Endothelial cell of umbilical vein (primary cell): Measurements from ENCODE around the gene GNAS. TPM values are rescaled to one million over a fixed set of nuclear protein-coding genes. Genes with fewer than 3 reads are reported as not detected.
A peak's percentile ranks its signal among the peaks of the same experiment; 100 is the strongest.

Experiments
- BruUV-seq: library from RNA; stranded (reverse); fragments of 400-500 nt; replicated peaks from 2 replicates; lab custom pipeline; 2021; lab: Mats Ljungman, UMichigan
- CTCF ChIA-PET: fragments of 300-600, 350-600 bp; sonication (Branson Sonifier 250); formaldehyde crosslinking; loops from one replicate; lab custom pipeline; 2021; ENCODE audit warnings: antibody characterized with exemption, inconsistent platforms; lab: Charles Lee
- POLR2A ChIA-PET: fragments of 300-600, 350-600 bp; sonication (Branson Sonifier 250); formaldehyde crosslinking; loops from one replicate; lab custom pipeline; 2021; ENCODE audit warnings: antibody characterized with exemption, inconsistent platforms; lab: Charles Lee
- DNase-seq: peaks from one replicate; pipeline ENCODE4 v3.0.0-alpha.2; 2011; ENCODE audit warnings: low read depth, low spot score
- FAIRE-seq: peaks from 2 replicates; lab custom pipeline; 2011; peaks lifted over from hg19 to GRCh38; lab: Jason Lieb, UNC
- H2AFZ ChIP-seq: 2 replicates; pipeline ENCODE4 v1.6.0; 2012; ENCODE audit warnings: low read depth, low read length, control low read depth, inconsistent platforms
- H3K27ac ChIP-seq: 2 replicates; pipeline ENCODE4 v1.5.1; 2011; ENCODE audit warnings: low read depth, mild to moderate bottlenecking, control low read depth, low read length, moderate library complexity; ENCODE audit not compliant: insufficient read depth
- H3K27me3 ChIP-seq, 2 experiments: 2 replicates each; pipeline versions ENCODE4 v1.6.0 to v1.6.1; 2011; ENCODE audit warnings: low read length in 2 of 2, mixed read lengths in 1 of 2; ENCODE audit not compliant: control insufficient read depth in 2 of 2, insufficient read depth in 2 of 2
- H3K36me3 ChIP-seq, 2 experiments: 2 replicates in 1 of 2; 3 replicates in 1 of 2; pipeline ENCODE4 v1.5.1; 2011; ENCODE audit warnings: low read length in 2 of 2, mild to moderate bottlenecking in 1 of 2, moderate library complexity in 1 of 2; ENCODE audit not compliant: control insufficient read depth in 2 of 2, insufficient read depth in 2 of 2; ENCODE audit errors: extremely low read depth in 1 of 2
- H3K4me1 ChIP-seq: 3 replicates; pipeline ENCODE4 v1.5.1; 2011; ENCODE audit warnings: mild to moderate bottlenecking, low read length; ENCODE audit not compliant: control insufficient read depth, insufficient read depth; ENCODE audit errors: extremely low read depth
- H3K4me2 ChIP-seq: 2 replicates; pipeline ENCODE4 v1.6.1; 2011; ENCODE audit warnings: low read length, control low read depth, mixed read lengths; ENCODE audit not compliant: insufficient read depth
- H3K4me3 ChIP-seq, 3 experiments: fragments of 200-600 bp in 1 of 3; sonication (generic), shearing (Covaris generic) in 1 of 3; replicated peaks in 1 of 3; 2 replicates each; pipeline ENCODE4 v1.5.1; 2011 to 2016; ENCODE audit warnings: control low read depth in 3 of 3, low read length in 3 of 3, mild to moderate bottlenecking in 2 of 3, inconsistent platforms in 1 of 3, low read depth in 1 of 3, moderate library complexity in 1 of 3; ENCODE audit not compliant: insufficient read depth in 1 of 3
- H3K79me2 ChIP-seq: 2 replicates; pipeline ENCODE4 v1.6.0; 2012; ENCODE audit warnings: low read length, inconsistent platforms; ENCODE audit not compliant: control insufficient read depth, insufficient read depth
- H3K9ac ChIP-seq: replicated peaks from 2 replicates; pipeline ENCODE3; 2011; ENCODE audit warnings: low read length, control low read depth; ENCODE audit not compliant: insufficient read depth; ENCODE audit errors: extremely low read depth
- H3K9me1 ChIP-seq: replicated peaks from 3 replicates; pipeline ENCODE4 v1.6.0; 2011; ENCODE audit warnings: mild to moderate bottlenecking, low read length; ENCODE audit not compliant: control insufficient read depth, insufficient read depth; ENCODE audit errors: extremely low read depth
- H3K9me3 ChIP-seq: replicated peaks from 2 replicates; pipeline ENCODE4 v1.5.1; 2012; ENCODE audit warnings: low read length, inconsistent platforms; ENCODE audit not compliant: control insufficient read depth, insufficient read depth
- H4K20me1 ChIP-seq: replicated peaks from 2 replicates; pipeline ENCODE3; 2011; ENCODE audit warnings: mild to moderate bottlenecking, low read length; ENCODE audit not compliant: control insufficient read depth, insufficient read depth; ENCODE audit errors: extremely low read depth
- CTCF ChIP-seq, 2 donors: IDR thresholded peaks; 1 replicate in 1 of 2; 2 replicates in 1 of 2; pipeline ENCODE4 v1.5.1; 2011; ENCODE audit warnings: low read length in 2 of 2, mild to moderate bottlenecking in 2 of 2, moderate library complexity in 2 of 2, control low read depth in 1 of 2, inconsistent platforms in 1 of 2, low read depth in 1 of 2; ENCODE audit not compliant: insufficient read depth in 1 of 2; ENCODE audit errors: extremely low read depth in 1 of 2
- EZH2 ChIP-seq: IDR thresholded peaks from 2 replicates; pipeline ENCODE4 v1.6.1; 2012; ENCODE audit warnings: borderline replicate concordance, low read depth, mild to moderate bottlenecking, moderate library complexity, low read length, inconsistent platforms; ENCODE audit not compliant: severe bottlenecking
- FOS ChIP-seq: IDR thresholded peaks from 2 replicates; pipeline ENCODE4 v1.6.1; 2011; ENCODE audit warnings: mild to moderate bottlenecking, low read length, moderate library complexity, borderline replicate concordance; ENCODE audit not compliant: insufficient read depth
- GATA2 ChIP-seq: IDR thresholded peaks from 2 replicates; pipeline ENCODE4 v1.7.0; 2011; ENCODE audit warnings: low read depth, mild to moderate bottlenecking, moderate library complexity, mixed read lengths, low read length; ENCODE audit not compliant: insufficient read length, insufficient read depth
- JUN ChIP-seq: IDR thresholded peaks from 2 replicates; pipeline ENCODE4 v1.6.1; 2011; ENCODE audit warnings: borderline replicate concordance, low read depth; ENCODE audit not compliant: insufficient read length, insufficient read depth
- MYC ChIP-seq: IDR thresholded peaks from one replicate; pipeline ENCODE4 v1.6.1; 2011; ENCODE audit warnings: mild to moderate bottlenecking, low read depth, low read length
- POLR2A ChIP-seq: IDR thresholded peaks from 2 replicates; pipeline ENCODE4 v1.6.1; 2012; ENCODE audit warnings: low read depth, mild to moderate bottlenecking, control low read depth, low read length
- POLR2AphosphoS5 ChIP-seq: IDR thresholded peaks from 2 replicates; pipeline ENCODE4 v1.6.1; 2012; ENCODE audit warnings: low read depth, mild to moderate bottlenecking, control low read depth, low read length, moderate library complexity; ENCODE audit not compliant: insufficient read depth
- dilution Hi-C: fragments of 300-500 bp; cut with MboI; formaldehyde crosslinking; loops from one replicate; pipeline ENCODE4 v1.15.0; 2019; ENCODE audit warnings: low sequenced_read_pairs; ENCODE audit not compliant: extremely low pct_ligation_motif_present
- intact Hi-C: fragments of 100-400 bp; cut with micrococcal nuclease; formaldehyde crosslinking; loops from one replicate; pipeline ENCODE4 v1.10.0; 2022
- polyA plus RNA-seq, 4 experiments: library from polyadenylated mRNA; depleted of rRNA in 3 of 4; stranded (reverse) in 3 of 4; unstranded in 1 of 4; fragments of >200 nt; gene quantifications; 2 replicates each; pipeline versions ENCODE4 v1.2.1 to v1.2.3, GENCODE V29; 2011 to 2012; ENCODE audit warnings: missing spikeins in 1 of 4
- total RNA-seq: library from RNA; stranded (reverse); gene quantifications from 2 replicates; pipeline ENCODE4 v1.2.3, GENCODE V29; 2021
- TF ChIP-seq, protein P1 (sequence below): IDR thresholded peaks from 2 replicates; pipeline ENCODE4 v1.6.1; 2011; ENCODE audit not compliant: insufficient read depth, insufficient read length

Gene GNAS
- total and polyA plus RNA-seq, 2 donors (not counting 3 experiments of a cell fraction or from before 2014, with no cell fraction given): 1,141 to 1,882 TPM

GRCh38 chr20:58894652-58895447 lies 42.3 kb downstream of the GNAS start:
- no TSS peak for BruUV-seq
- H3K27me3 ChIP-seq: no peaks in the 10 kb centered on the region
- POLR2A ChIA-PET: no interaction called here
- peaks cover 33% of the 10 kb centered on the region for H4K20me1 ChIP-seq
- H3K4me3 ChIP-seq: peak overlapping the region in 1 of 3 experiments; percentile 81
- H3K9ac ChIP-seq: peak overlapping the region; percentile 96
- H3K4me2 ChIP-seq: peak overlapping the region; percentile 87
- intact Hi-C loops: loop anchor here (10.0 kb wide), 1 partner anchor 1180 kb away; the partner anchor contains the start of gene PMEPA1
- no peaks in the 10 kb centered on the region for H3K9me3 ChIP-seq
- H3K9me1 ChIP-seq: no peaks in the 10 kb centered on the region
- dilution Hi-C loops: no loop called here
- CTCF ChIA-PET: no interaction called here
- DNase-seq: no peak
- H3K4me1 ChIP-seq: peaks cover 56% of the 10 kb centered on the region
- no peak overlapping the region for H3K27ac ChIP-seq
- no peak for FAIRE-seq
- H3K36me3 ChIP-seq: peaks cover 6 to 16% of the 10 kb centered on the region in 2 experiments
- H3K79me2 ChIP-seq: peaks cover 83% of the 10 kb centered on the region
- H2AFZ ChIP-seq: no peak overlapping the region
- no peak for TF ChIP-seq FOS
- TF ChIP-seq CTCF (IDR thresholded peaks at IDR 0.05; ENCODE audit: extremely low read depth in 1 of 2, insufficient read depth in 1 of 2, low read depth in 1 of 2, low read length in 2 of 2): no peak
- no peak for TF ChIP-seq MYC
- TF ChIP-seq POLR2AphosphoS5: no peak
- no peak for TF ChIP-seq EZH2
- TF ChIP-seq, protein P1, sequence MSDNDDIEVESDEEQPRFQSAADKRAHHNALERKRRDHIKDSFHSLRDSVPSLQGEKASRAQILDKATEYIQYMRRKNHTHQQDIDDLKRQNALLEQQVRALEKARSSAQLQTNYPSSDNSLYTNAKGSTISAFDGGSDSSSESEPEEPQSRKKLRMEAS: no peak
- no peak for TF ChIP-seq POLR2A
- no peak for TF ChIP-seq JUN
- no peak for TF ChIP-seq GATA2
